GM12878 (cell line): ENCODE measurements around the gene IRF8.

ENCODE experiments used
- BRCA1 ChIP-seq: IDR thresholded peaks from 2 replicates; pipeline ENCODE4 v1.6.1; 2011; ENCODE audit warnings: low read depth, low read length, improper control_type of control experiment
- CHD2 ChIP-seq: IDR thresholded peaks from 2 replicates; pipeline ENCODE4 v1.6.1; 2011; ENCODE audit warnings: low read depth, low read length, improper control_type of control experiment, borderline replicate concordance
- EZH2 ChIP-seq: IDR thresholded peaks from 2 replicates; pipeline ENCODE4 v1.6.1; 2012; ENCODE audit warnings: low read depth, mild to moderate bottlenecking, control low read depth, inconsistent platforms, low read length, borderline replicate concordance; ENCODE audit not compliant: control insufficient read depth
- POLR2A ChIP-seq: IDR thresholded peaks from 2 replicates; pipeline ENCODE4 v1.6.1; 2011; ENCODE audit warnings: low read depth, mild to moderate bottlenecking, low read length
- RAD21 ChIP-seq: IDR thresholded peaks from 2 replicates; pipeline ENCODE4 v1.6.1; 2011; ENCODE audit warnings: mild to moderate bottlenecking, low read depth, low read length, moderate library complexity; ENCODE audit not compliant: insufficient read depth
- TCF12 ChIP-seq: IDR thresholded peaks from 2 replicates; pipeline ENCODE4 v1.6.1; 2011; ENCODE audit warnings: low read depth, mild to moderate bottlenecking, low read length
- YY1 ChIP-seq: IDR thresholded peaks from 2 replicates; pipeline ENCODE4 v1.6.1; 2011; ENCODE audit warnings: low read depth, mild to moderate bottlenecking, low read length
- ZNF274 ChIP-seq: IDR thresholded peaks from one replicate; pipeline ENCODE4 v1.8.0; 2011; ENCODE audit not compliant: insufficient read length, insufficient read depth
- ZNF384 ChIP-seq: IDR thresholded peaks from 2 replicates; pipeline ENCODE4 v1.6.1; 2012; ENCODE audit warnings: low read depth, mild to moderate bottlenecking, low read length, improper control_type of control experiment, borderline replicate concordance
- TF ChIP-seq, protein P1 (sequence below): IDR thresholded peaks from 2 replicates; pipeline ENCODE4 v1.6.1; 2012; ENCODE audit warnings: low read depth, low read length, improper control_type of control experiment
- TF ChIP-seq, protein P2 (sequence below), 3 experiments: IDR thresholded peaks in 2 of 3; conservative IDR thresholded peaks in 1 of 3; 2 replicates each; pipeline ENCODE4 v1.5.1; 2011; ENCODE audit warnings: low read depth in 3 of 3, low read length in 3 of 3, mild to moderate bottlenecking in 3 of 3, control low read depth in 2 of 3, moderate library complexity in 2 of 3, inconsistent platforms in 1 of 3, mixed read lengths in 1 of 3; ENCODE audit not compliant: control insufficient read depth in 2 of 3, insufficient read depth in 1 of 3; ENCODE audit errors: extremely low read depth in 1 of 3

DNA sequence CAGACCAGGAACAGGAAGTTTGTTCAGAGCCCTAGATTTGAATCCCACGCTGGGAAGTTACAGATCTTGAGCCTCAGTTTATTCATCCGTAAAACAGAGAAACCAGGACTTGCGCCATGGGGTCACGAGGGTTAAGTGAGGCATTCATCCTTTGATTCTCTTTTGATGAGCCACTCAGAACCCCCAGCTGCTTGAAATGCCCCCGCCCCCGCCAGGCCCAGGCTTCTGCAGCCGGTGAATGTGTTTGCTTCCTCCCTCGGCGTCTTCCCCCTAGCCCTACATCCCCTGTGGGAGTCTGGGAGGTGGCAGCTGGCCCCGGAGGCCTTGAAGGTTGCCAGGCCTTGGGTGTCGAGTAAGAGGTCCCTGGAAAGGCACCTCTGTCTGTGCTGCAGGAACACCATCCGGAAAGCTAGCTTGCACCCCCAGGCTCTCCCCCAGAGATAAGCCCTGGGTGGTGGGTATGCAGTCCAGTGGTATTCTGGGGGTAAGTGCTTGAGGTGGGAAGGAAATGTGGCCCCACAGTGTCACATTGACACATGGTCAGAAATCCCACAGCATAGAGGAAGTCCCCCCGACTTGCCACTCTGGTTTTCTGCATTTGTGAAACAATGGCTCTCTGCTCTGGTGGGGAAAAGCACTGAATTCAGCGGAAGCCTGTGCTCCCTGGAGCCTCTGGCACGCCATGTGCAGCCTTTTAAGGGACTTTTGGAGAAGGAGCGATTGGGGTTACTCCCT lies 14.9 kb downstream of the IRF8 start:
- TF ChIP-seq, protein P1, sequence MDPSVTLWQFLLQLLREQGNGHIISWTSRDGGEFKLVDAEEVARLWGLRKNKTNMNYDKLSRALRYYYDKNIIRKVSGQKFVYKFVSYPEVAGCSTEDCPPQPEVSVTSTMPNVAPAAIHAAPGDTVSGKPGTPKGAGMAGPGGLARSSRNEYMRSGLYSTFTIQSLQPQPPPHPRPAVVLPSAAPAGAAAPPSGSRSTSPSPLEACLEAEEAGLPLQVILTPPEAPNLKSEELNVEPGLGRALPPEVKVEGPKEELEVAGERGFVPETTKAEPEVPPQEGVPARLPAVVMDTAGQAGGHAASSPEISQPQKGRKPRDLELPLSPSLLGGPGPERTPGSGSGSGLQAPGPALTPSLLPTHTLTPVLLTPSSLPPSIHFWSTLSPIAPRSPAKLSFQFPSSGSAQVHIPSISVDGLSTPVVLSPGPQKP = no peak
- TF ChIP-seq BRCA1 = no peak
- no peak for TF ChIP-seq RAD21
- no peak for TF ChIP-seq CHD2
- TF ChIP-seq, protein P2, sequence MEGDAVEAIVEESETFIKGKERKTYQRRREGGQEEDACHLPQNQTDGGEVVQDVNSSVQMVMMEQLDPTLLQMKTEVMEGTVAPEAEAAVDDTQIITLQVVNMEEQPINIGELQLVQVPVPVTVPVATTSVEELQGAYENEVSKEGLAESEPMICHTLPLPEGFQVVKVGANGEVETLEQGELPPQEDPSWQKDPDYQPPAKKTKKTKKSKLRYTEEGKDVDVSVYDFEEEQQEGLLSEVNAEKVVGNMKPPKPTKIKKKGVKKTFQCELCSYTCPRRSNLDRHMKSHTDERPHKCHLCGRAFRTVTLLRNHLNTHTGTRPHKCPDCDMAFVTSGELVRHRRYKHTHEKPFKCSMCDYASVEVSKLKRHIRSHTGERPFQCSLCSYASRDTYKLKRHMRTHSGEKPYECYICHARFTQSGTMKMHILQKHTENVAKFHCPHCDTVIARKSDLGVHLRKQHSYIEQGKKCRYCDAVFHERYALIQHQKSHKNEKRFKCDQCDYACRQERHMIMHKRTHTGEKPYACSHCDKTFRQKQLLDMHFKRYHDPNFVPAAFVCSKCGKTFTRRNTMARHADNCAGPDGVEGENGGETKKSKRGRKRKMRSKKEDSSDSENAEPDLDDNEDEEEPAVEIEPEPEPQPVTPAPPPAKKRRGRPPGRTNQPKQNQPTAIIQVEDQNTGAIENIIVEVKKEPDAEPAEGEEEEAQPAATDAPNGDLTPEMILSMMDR (IDR thresholded peaks at IDR 0.05 in 2 of 3, conservative IDR thresholded peaks at IDR 0.05 in 1 of 3; ENCODE audit: control insufficient read depth in 2 of 3, extremely low read depth in 1 of 3, insufficient read depth in 1 of 3, low read depth in 3 of 3, low read length in 3 of 3) = no peak
- no peak for TF ChIP-seq YY1
- no peak for TF ChIP-seq EZH2
- no peak for TF ChIP-seq ZNF384
- TF ChIP-seq POLR2A = no peak; the same call in 1 of the 2 replicates
- TF ChIP-seq TCF12 = no peak
- TF ChIP-seq ZNF274 = no peak
